Activated CD4-positive, CD25-positive, alpha-beta regulatory T cell (primary cell): ENCODE results near the gene SORCS2.

Experiments
- DNase-seq, 4 experiments: peaks; one replicate each; lab custom pipeline; 2025; lab: John Stamatoyannopoulos, UW

SORCS2 gene

GRCh38 chr4:7734651-7735260 lies 542.4 kb downstream of the SORCS2 start:
- no peak for DNase-seq

GRCh38 chr4:7735395-7735794 lies 543.1 kb downstream of the SORCS2 start:
- no peak for DNase-seq

DNA sequence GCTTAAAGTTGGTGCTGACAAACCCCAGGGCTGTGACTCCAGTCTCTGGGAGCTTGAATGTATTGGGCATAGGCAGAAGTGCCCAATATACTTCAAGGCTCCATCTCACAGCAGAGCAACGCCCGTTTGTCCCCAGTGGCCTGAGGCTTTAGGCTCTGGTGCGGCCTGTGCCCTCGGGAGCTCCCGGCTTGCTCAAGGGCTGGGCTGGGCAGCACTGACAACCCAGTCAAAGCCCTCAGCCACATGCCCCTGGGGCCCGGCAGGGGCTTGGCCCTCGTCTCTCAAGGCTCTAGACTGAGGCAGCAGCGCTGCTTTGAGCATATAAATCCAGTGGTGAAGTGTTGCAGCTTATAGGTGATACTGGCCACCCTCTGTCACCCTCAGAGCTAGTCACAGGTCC lies 543.6 kb downstream of the SORCS2 start:
- DNase-seq, result no peak

DNA sequence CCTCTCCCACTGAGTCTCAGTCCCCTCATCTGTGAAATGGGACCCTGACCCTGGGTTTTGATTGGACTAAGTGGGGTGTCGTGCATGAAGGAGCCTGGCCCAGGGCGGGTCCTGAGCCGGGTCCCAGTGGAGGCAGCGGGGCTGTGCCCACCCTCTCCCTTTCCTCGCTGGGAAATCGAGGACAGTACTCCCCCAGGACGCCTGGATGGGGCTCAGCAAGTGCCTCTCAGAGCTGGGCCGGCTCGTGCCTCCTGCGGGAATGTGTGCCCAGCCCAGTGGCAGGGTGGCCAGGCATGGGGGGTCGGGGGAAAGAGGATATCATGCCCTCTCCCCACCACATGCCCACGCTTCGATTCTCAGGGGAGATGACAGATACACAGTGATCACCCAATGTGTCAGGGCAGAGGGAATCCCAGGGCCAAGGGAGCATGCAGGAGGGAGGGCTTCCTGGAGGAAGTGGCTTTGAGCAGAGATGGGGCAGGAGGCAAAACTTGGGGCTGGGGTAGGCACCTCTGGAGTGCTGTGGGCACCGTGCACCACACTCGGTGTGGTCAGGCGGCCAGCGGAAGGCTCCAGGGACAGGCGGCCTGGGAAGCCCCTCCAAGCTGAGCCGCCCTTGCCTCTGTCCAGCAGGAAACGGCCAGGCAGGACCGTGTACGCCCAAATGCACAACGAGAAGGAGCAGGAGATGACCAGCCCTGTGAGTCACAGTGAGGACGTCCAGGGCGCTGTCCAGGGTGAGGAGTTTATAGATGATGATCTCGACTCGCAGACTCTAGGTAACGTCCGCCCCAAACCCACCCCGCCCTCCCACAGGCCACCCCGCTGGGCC lies 544.3 kb downstream of the SORCS2 start:
- no peak for DNase-seq

- DNase-seq, result no peak
These were observed 544.9 kb downstream of the SORCS2 start for GRCh38 chr4:7737268-7737645.

DNA sequence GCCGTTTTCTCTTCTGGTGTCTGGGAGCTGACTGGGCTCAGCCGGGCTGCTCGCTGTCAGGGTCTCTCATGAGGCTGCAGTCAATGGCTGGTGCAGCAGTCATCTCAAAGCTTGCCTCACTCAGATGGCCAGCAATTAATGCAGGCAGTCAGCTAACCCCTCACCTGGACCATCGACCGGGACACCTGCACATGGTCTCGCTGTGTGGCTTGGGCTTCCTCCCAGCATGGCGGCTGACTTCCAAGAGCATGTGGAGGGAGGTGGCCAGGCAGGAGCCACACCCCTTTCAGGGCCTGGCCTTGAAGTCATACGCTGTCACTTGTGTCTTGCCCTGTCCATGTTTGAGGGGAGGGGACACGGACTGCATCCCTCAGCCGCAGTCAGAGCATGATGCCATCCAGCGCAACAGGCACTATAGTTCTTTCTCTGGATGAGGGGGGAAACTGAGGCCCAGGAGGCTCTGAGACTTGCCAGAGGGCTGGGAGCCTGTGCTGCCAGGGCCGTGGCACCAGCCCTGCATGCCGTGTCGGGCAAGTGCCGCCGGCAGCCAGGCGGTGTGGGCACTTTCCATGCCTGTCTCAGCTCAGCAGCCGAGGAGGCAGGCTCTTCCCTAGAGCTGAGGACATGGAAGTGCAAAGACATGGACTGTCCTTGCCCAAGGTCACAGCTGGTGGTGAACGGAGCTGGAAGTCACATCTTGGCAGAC lies 545.6 kb downstream of the SORCS2 start:
- no peak for DNase-seq

DNA sequence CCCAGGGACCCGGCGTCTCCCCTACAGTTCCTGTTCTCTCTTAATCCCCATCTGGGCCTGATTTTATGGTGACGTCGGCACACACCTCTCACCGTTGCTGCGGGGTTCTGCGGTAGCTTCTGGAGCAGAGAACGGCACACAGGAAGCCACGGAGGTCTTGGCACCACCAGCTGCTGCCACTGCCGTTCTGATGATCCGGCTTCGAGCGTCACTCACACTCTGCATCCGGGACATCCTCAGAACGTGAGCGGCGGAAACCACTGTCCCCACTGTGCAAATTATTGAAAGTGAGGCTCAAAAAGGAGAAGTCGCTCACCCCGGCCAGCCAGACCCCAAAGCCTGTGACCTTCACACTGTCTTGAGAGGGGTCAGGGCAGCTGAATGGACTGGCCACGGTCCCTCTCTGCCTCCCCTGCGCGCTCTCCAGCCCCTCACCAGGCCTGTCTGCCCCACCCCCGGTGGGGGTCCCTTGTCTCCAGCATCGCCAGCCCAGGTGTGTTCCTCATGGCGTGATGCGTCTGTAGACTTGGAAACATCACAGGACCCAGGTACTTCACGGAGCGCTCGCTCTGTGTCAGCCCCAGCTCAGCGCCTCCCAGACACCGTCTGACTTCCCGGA lies 546.2 kb downstream of the SORCS2 start:
- no peak for DNase-seq

DNA sequence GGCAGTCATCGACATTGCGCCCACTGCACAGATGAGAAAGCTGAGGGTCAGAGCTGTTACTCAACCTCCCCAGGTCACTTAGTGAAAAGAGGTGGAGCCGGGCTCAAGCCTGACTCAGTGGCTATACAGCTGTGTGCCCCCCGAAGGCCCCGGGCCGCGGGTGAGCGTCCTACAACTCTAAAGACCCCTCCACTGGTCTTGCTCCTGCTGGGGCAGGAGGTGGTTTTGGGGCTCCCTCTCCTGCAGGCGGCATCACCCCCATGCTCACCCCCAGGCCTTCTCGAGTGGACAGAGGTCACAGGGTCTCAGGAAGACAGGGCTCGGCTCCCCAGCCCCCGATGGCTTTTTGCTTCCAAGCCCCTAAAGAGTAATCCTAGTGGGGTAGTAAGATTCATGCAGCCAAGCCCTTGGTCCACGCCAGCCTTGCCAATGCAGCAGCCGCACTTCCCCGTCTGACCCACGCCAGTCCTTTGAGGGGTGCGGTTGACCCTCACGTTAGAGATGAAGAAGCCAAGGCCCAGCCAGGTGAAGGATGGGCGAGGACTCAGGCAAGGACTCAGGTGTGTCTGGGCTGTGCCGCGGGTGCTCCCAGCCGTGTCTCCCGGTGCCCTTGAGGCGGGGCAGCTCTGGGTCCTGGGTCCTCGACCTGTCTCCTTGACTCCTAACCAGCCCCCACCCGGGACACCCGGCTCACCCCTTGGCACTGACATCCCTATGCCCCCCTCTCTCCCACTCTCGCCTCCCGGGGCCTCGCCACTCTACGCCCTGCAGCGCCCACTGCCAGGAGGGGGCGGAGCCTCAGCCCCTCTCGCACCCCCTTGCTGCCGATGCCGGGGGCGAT lies 547.0 kb downstream of the SORCS2 start:
- DNase-seq, result no peak

GRCh38 chr4:7739918-7740865 lies 547.9 kb downstream of the SORCS2 start:
- no peak for DNase-seq

- DNase-seq, result no peak
These were observed 548.7 kb downstream of the SORCS2 start for GRCh38 chr4:7740866-7741525.

- no peak for DNase-seq
These were observed 549.8 kb downstream of the SORCS2 start for GRCh38 chr4:7741946-7742806.

DNA sequence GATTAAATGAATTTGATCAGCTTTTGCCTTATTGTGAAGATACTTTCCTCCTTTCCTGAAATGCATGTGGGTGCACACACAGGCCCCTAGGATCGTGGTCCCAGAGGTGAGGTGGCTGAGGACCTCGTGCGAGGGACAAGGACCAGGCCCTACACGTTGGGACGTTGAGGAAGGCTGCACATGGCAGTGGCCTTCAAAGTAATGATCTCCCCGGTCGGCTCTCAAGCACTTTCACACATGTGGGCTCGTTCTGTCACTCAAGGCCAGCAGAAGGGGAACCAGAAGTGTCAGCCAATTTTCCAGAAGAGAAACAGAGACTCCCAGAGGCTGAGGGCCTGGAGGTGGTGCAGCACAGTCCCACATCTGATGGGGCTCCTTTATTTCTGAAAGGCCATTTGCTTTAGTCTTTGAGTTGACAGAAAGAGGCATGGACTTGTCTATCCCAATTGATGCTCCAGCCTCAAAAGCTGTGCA lies 550.5 kb downstream of the SORCS2 start:
- DNase-seq, result no peak

DNA sequence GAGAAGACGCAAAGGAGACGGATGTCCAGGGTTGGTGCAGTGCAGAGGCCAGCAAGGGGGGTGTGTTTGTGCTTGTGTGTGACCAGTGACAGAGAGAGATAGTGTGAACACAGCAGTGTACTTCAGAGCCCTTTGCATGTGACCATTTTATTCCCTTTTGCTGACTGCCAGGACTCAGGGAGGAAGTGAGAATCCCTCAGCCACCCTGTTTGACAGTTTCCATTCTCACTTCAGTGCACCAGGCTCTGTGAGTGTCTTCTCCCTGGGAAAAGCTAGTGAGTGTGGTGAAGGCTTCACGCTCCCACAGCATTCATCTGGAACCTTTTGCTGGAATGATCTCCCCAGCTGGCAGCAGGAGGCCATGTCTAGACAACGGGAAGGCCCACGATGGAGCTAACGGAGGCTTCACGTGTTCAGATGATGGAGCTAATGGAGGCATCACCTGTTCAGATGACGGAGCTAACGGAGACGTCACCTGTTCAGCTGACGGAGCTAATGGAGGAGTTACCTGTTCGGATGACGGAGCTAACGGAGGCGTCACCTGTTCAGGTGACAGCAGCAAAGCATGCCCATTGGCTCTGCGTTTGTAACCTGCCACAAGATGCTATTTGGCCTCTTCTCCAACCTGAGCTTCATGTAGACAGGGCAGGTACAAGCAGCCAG lies 551.9 kb downstream of the SORCS2 start:
- DNase-seq, result no peak

GRCh38 chr4:7745301-7745885 lies 553.1 kb downstream of the SORCS2 start:
- DNase-seq, result no peak

GRCh38 chr4:7746351-7747061 lies 554.2 kb downstream of the SORCS2 start:
- DNase-seq, result no peak

DNA sequence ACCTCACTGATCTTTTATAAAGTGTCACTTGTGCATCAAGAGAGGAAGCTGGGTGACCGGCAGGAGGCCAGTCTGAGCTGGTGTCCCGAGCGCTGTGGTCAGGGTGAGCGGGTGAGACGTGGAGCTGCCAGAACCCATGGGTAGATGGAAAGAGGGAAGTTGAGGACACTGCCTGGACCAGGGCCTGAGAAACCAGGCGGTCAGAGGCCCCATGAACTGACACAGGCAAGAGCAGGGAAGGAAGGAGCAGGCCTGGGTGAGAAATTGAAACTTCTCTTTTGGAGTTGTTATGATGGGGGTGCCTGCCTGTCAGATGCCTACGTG lies 554.7 kb downstream of the SORCS2 start:
- DNase-seq, result no peak

DNA sequence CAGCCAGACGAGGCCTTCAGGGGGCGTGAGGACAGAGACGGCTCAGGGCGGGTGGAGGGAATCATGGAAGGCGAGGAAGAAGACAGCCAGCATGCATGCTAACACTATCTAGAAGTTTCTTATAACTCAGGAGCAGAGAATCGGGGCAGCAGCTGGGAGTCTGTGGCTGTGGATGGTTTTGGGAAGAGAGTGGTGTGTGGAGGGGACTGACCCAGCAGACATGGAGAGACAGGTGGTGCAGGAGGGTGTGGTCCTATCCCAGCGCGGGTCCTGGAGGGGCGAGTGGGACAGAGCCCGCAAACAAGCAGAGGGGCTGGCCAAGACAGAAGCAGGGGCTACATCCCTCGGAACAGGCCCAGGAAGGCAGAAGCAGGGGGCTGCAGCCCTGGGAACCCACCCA lies 555.2 kb downstream of the SORCS2 start:
- no peak for DNase-seq
